Ascending aorta (tissue), 2 donors: ENCODE data around the gene BUB1. TPM values are rescaled to one million over a fixed set of nuclear protein-coding genes. Genes with fewer than 3 reads are reported as not detected.

Experiments used
- DNase-seq, 2 donors: peaks; one replicate each; pipeline ENCODE4 v3.0.0-alpha.2; 2019; ENCODE audit warnings: low spot score in 2 of 2
- H3K27ac ChIP-seq, 2 donors: fragments of 200-600 bp; sonication (generic); one replicate each; pipeline ENCODE4 v1.5.1; 2016 to 2017; ENCODE audit warnings: mild to moderate bottlenecking in 1 of 2
- H3K27me3 ChIP-seq: fragments of 200-600 bp; sonication (generic); one replicate; pipeline ENCODE4 v1.5.1; 2017
- H3K36me3 ChIP-seq, 2 donors: fragments of 200-600 bp; sonication (generic); one replicate each; pipeline ENCODE4 v1.5.1; 2016
- H3K4me1 ChIP-seq, 2 donors: fragments of 200-600 bp; sonication (generic); one replicate each; pipeline ENCODE4 v1.5.1; 2016 to 2017; ENCODE audit warnings: mild to moderate bottlenecking in 1 of 2
- H3K4me3 ChIP-seq, 2 donors: fragments of 200-600 bp; sonication (generic); one replicate each; pipeline ENCODE4 v1.5.1; 2016 to 2017; ENCODE audit warnings: mild to moderate bottlenecking in 1 of 2
- H3K9me3 ChIP-seq, 2 donors: fragments of 200-600 bp; sonication (generic); one replicate each; pipeline ENCODE4 v1.5.1; 2016
- CTCF ChIP-seq, 3 experiments: fragments of 200-600 bp in 2 of 3; fragments of 450-650 bp in 1 of 3; sonication (generic) in 2 of 3; IDR thresholded peaks; one replicate each; pipeline ENCODE4 v1.5.1; 2016 to 2019; ENCODE audit warnings: antibody characterized with exemption in 3 of 3, mild to moderate bottlenecking in 1 of 3, moderate library complexity in 1 of 3
- intact Hi-C: fragments of 100-400 bp; cut with DNase I; formaldehyde crosslinking; loops from one replicate; pipeline ENCODE4 v1.15.1; 2023
- total RNA-seq: library from RNA; depleted of rRNA; stranded (reverse); fragments of >200 nt; gene quantifications from one replicate; pipeline ENCODE4 v1.1.0, GENCODE V29; 2016

The BUB1 gene
- total RNA-seq, 1 donor from 2014 or later = not detected

GRCh38 chr2:110670826-110671225, 7.0 kb downstream of the BUB1 start:
- H3K27me3 ChIP-seq = no peaks in the 10 kb centered on the region
- no peak overlapping the region for H3K27ac ChIP-seq
- no peak overlapping the region for H3K4me3 ChIP-seq
- DNase-seq = no peak
- H3K9me3 ChIP-seq = no peaks in the 10 kb centered on the region
- no peaks in the 10 kb centered on the region for H3K36me3 ChIP-seq
- intact Hi-C loops = no loop called here
- no peaks in the 10 kb centered on the region for H3K4me1 ChIP-seq
- no peak for TF ChIP-seq CTCF (IDR thresholded peaks at IDR 0.05)

- Histone ChIP-seq H3K27ac (no peak overlapping the region), H3K4me1 (no peaks in the 10 kb centered on the region), H3K27me3 (no peaks in the 10 kb centered on the region), H3K4me3 (no peak overlapping the region), H3K36me3 (no peaks in the 10 kb centered on the region), H3K9me3 (no peaks in the 10 kb centered on the region)
- intact Hi-C loops = no loop called here
- DNase-seq = no peak
- TF ChIP-seq CTCF (IDR thresholded peaks at IDR 0.05) = no peak
Observed at GRCh38 chr2:110669079-110669478, 8.8 kb downstream of the BUB1 start.

- Histone ChIP-seq H3K9me3 (no peaks in the 10 kb centered on the region), H3K27ac (no peak overlapping the region), H3K4me3 (no peak overlapping the region), H3K27me3 (no peaks in the 10 kb centered on the region), H3K4me1 (no peaks in the 10 kb centered on the region), H3K36me3 (no peaks in the 10 kb centered on the region)
- DNase-seq = no peak
- TF ChIP-seq CTCF (IDR thresholded peaks at IDR 0.05) = no peak
- intact Hi-C loops = no loop called here
Observed at GRCh38 chr2:110667071-110667470, 10.8 kb downstream of the BUB1 start.

- no peaks in the 10 kb centered on the region for H3K27me3 ChIP-seq
- intact Hi-C loops = no loop called here
Observed at GRCh38 chr2:110664135-110664534, 13.7 kb downstream of the BUB1 start.

GRCh38 chr2:110662560-110662959, 15.3 kb downstream of the BUB1 start:
- Histone ChIP-seq H3K9me3 (no peaks in the 10 kb centered on the region), H3K36me3 (no peaks in the 10 kb centered on the region), H3K27ac (no peak overlapping the region), H3K27me3 (no peaks in the 10 kb centered on the region), H3K4me1 (no peaks in the 10 kb centered on the region), H3K4me3 (no peak overlapping the region)
- no peak for DNase-seq
- TF ChIP-seq CTCF (IDR thresholded peaks at IDR 0.05) = no peak
- intact Hi-C loops = no loop called here

More at GRCh38 chr2:110664135-110664534, 13.7 kb downstream of the BUB1 start:
- Histone ChIP-seq H3K4me3 (no peak overlapping the region), H3K9me3 (no peaks in the 10 kb centered on the region), H3K27ac (no peak overlapping the region), H3K36me3 (no peaks in the 10 kb centered on the region), H3K4me1 (no peaks in the 10 kb centered on the region)
- DNase-seq = no peak
- TF ChIP-seq CTCF (IDR thresholded peaks at IDR 0.05) = no peak

GRCh38 chr2:110660558-110660957, 17.3 kb downstream of the BUB1 start:
- no peak for DNase-seq
- intact Hi-C loops = no loop called here
- Histone ChIP-seq H3K9me3 (no peaks in the 10 kb centered on the region), H3K4me1 (no peaks in the 10 kb centered on the region), H3K27me3 (no peaks in the 10 kb centered on the region), H3K36me3 (no peaks in the 10 kb centered on the region), H3K4me3 (no peak overlapping the region), H3K27ac (no peak overlapping the region)
- no peak for TF ChIP-seq CTCF (IDR thresholded peaks at IDR 0.05)
